OCI-LY3 (cell line): Measurements from ENCODE around the gene TRMT112.

Experiments used
- H2AFZ ChIP-seq: fragments of 200-600, 300-600 bp; shearing (Covaris generic); 2 replicates; pipeline ENCODE4 v1.6.0; 2014; ENCODE audit warnings: antibody characterized with exemption, low read depth, low read length
- H3K27ac ChIP-seq: fragments of 200-600, 300-600 bp; sonication (generic); 2 replicates; pipeline ENCODE4 v1.5.1; 2014; ENCODE audit warnings: mild to moderate bottlenecking, low read length, moderate library complexity, mixed read lengths
- H3K27me3 ChIP-seq: fragments of 200-600, 300-600 bp; sonication (generic); 2 replicates; pipeline ENCODE4 v1.6.1; 2014; ENCODE audit warnings: low read depth, low read length, mixed read lengths
- H3K36me3 ChIP-seq: fragments of 200-600, 300-600 bp; sonication (generic); replicated peaks from 2 replicates; pipeline ENCODE3; 2014; ENCODE audit warnings: low read depth, low read length, mixed read lengths
- H3K4me1 ChIP-seq: fragments of 300-600, 200-600 bp; sonication (generic); 2 replicates; pipeline ENCODE4 v1.6.1; 2014; ENCODE audit warnings: low read length, mixed read lengths
- H3K4me2 ChIP-seq: fragments of 200-600, 300-600 bp; sonication (generic); 2 replicates; pipeline ENCODE4 v1.6.1; 2014; ENCODE audit warnings: low read length, mixed read lengths
- H3K4me3 ChIP-seq: fragments of 300-600, 200-600 bp; sonication (generic); 2 replicates; pipeline ENCODE4 v1.5.1; 2014; ENCODE audit warnings: antibody characterized with exemption, mild to moderate bottlenecking, low read length, moderate library complexity
- H3K79me2 ChIP-seq: fragments of 300-600, 200-600 bp; shearing (Covaris generic); 2 replicates; pipeline ENCODE4 v1.6.1; 2014; ENCODE audit warnings: mild to moderate bottlenecking, low read length, mixed read lengths
- H3K9ac ChIP-seq: fragments of 300-600, 200-600 bp; shearing (Covaris generic); 2 replicates; pipeline ENCODE4 v1.6.0; 2014; ENCODE audit warnings: mild to moderate bottlenecking, low read length, moderate library complexity
- H3K9me3 ChIP-seq: fragments of 200-600, 300-600 bp; shearing (Covaris generic); 2 replicates; pipeline ENCODE4 v1.6.1; 2014; ENCODE audit warnings: low read length, mixed read lengths; ENCODE audit not compliant: insufficient read depth
- H4K20me1 ChIP-seq: fragments of 200-600, 300-600 bp; sonication (generic); 2 replicates; pipeline ENCODE4 v1.6.1; 2016; ENCODE audit warnings: low read length, mixed read lengths; ENCODE audit not compliant: insufficient read depth
- EZH2phosphoT487 ChIP-seq: fragments of 200-600 bp; shearing (Covaris generic); IDR thresholded peaks from 2 replicates; pipeline ENCODE4 v1.6.1; 2018; ENCODE audit warnings: antibody characterized with exemption, mixed run types, low read depth
- TF ChIP-seq, protein P1 (sequence below): fragments of 200-600, 300-600 bp; sonication (generic); IDR thresholded peaks from 2 replicates; pipeline ENCODE4 v1.5.1; 2014; ENCODE audit warnings: antibody characterized with exemption, low read length, low read depth

TRMT112 gene

DNA sequence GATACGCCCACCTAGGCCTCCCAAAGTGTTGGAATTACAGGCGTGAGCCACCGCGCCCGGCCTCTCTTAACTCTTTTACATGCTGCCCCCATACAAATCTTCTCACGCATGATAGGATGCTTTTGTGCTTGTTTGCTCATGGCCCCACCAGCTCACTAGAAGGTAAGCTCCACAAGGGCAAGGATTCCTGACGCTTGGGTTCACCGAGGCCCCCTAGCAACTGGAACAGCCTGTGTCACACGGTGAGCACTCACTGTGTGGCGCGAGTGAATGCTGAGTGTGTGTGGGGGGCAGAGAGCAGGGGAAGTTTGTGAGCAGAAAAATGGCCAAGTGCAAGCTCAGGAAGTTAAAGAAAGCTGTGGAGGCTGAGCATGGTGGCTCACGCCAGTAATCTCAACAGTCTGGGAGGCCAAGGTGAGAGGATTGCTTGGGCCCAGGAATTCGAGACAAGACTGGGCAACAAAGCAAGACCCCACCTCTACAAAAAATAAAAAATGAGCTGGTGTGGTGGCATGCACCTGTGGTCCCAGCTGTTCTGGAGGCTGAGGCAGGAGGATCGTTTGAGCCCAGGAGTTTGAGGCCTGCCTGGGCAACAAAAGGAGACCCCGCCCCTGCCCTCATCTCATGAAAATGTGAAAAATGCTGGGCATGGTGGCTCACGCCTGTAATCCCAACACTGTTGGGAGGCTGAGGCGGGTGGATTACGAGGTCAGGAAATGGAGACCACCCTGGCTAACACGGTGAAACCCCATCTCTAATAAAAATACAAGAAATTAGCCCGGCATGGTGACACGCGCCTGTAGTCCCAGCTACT, 35.2 kb downstream of the TRMT112 start:
- H3K4me3 ChIP-seq = no peak overlapping the region
- TF ChIP-seq EZH2phosphoT487 = no peak
- TF ChIP-seq, protein P1, sequence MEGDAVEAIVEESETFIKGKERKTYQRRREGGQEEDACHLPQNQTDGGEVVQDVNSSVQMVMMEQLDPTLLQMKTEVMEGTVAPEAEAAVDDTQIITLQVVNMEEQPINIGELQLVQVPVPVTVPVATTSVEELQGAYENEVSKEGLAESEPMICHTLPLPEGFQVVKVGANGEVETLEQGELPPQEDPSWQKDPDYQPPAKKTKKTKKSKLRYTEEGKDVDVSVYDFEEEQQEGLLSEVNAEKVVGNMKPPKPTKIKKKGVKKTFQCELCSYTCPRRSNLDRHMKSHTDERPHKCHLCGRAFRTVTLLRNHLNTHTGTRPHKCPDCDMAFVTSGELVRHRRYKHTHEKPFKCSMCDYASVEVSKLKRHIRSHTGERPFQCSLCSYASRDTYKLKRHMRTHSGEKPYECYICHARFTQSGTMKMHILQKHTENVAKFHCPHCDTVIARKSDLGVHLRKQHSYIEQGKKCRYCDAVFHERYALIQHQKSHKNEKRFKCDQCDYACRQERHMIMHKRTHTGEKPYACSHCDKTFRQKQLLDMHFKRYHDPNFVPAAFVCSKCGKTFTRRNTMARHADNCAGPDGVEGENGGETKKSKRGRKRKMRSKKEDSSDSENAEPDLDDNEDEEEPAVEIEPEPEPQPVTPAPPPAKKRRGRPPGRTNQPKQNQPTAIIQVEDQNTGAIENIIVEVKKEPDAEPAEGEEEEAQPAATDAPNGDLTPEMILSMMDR = no peak
- no peaks in the 10 kb centered on the region for H3K27me3 ChIP-seq
- H3K9ac ChIP-seq = no peak overlapping the region
- H3K79me2 ChIP-seq = peaks cover 10% of the 10 kb centered on the region; the same call in 1 of the 2 replicates
- no peaks in the 10 kb centered on the region for H4K20me1 ChIP-seq
- H2AFZ ChIP-seq = no peak overlapping the region
- H3K27ac ChIP-seq = no peak overlapping the region
- H3K4me2 ChIP-seq = no peak overlapping the region
- H3K9me3 ChIP-seq = no peaks in the 10 kb centered on the region
- peaks cover 12% of the 10 kb centered on the region for H3K4me1 ChIP-seq
- peaks cover 13% of the 10 kb centered on the region for H3K36me3 ChIP-seq

DNA sequence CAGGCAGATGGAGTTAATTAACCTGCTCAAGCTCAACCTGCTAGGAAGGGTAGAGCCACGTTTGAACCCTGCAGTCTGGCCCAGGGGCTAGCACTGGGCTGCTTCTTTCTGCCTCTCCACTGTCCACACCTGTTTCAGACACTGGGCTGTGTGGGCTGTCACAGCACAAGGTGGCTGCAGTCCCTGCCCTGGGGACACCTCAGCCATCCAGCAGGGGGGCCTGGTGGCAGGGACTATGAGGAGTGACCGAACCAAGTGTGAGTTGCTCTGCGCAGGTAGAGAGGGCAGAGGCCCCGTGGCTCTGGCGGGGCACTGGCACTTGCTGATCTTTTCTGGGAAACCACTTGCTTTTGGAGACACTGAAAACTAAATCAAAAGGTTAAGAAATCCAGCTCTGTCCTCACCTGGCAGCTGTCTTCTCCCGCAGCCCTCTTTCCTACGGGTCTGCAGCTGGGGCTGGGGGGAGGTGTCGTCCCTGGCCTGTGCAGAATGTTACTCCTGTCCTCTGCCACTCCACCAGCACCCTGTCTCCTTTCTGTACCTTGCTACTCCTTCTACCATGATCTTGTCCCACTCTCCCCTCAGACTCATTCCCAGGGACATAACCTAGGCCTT, 38.7 kb downstream of the TRMT112 start:
- no peak overlapping the region for H3K4me2 ChIP-seq
- peaks cover 18% of the 10 kb centered on the region for H3K36me3 ChIP-seq
- H3K9me3 ChIP-seq = no peaks in the 10 kb centered on the region
- H4K20me1 ChIP-seq = no peaks in the 10 kb centered on the region
- H3K79me2 ChIP-seq = peaks cover 5% of the 10 kb centered on the region; the same call in 1 of the 2 replicates
- peaks cover 13% of the 10 kb centered on the region; the same call in 1 of the 2 replicates for H3K4me1 ChIP-seq
- H3K4me3 ChIP-seq = no peak overlapping the region
- H3K9ac ChIP-seq = no peak overlapping the region
- H3K27ac ChIP-seq = no peak overlapping the region
- no peaks in the 10 kb centered on the region for H3K27me3 ChIP-seq
- H2AFZ ChIP-seq = no peak overlapping the region
- TF ChIP-seq EZH2phosphoT487 = no peak
- TF ChIP-seq, protein P1 = no peak

DNA sequence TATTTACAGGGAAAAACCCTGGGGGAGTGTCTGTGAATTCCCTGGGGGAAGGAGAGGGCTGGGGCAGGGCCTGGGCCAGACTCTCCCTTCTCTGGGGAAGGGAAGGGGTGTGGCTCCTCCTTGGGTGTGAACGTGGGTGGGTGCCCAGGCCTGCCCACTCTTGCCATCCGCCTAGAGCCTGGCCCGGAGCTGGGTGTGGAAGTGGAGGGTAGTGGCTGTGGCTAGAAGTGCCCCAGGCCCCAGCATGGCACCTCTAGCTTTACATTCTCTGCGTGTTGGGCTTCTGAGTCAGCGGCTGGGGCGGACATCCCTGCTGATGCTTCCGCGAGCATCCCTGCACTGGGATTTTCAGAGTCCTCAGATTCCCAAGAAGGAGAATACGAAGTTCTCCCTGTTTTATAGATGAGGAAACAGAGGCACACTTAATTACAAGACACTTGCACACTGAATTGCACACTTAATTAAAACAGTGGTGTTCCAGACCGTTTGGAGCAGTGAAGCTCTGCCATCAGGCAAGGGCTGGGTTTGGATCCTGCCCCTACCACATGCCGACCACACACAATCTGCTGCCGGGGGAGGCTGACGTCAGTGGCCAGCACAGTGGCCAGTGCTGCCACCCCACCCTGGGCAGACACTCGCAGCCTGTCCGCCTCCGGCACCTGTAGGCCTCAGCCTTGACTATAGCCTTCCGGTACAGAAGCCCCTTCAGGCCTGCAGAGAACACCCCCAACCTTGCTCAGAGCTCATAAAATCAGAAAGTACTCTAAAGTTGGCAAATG, 40.5 kb downstream of the TRMT112 start:
- H3K9ac ChIP-seq = no peak overlapping the region
- TF ChIP-seq, protein P1 = no peak
- TF ChIP-seq EZH2phosphoT487 = no peak
- H3K36me3 ChIP-seq = peaks cover 12% of the 10 kb centered on the region
- peaks cover 9% of the 10 kb centered on the region for H3K79me2 ChIP-seq
- H3K4me1 ChIP-seq = peaks cover 19% of the 10 kb centered on the region; the same call in 1 of the 2 replicates
- H2AFZ ChIP-seq = no peak overlapping the region
- H3K4me2 ChIP-seq = no peak overlapping the region
- H4K20me1 ChIP-seq = no peaks in the 10 kb centered on the region
- H3K27me3 ChIP-seq = no peaks in the 10 kb centered on the region
- no peak overlapping the region for H3K27ac ChIP-seq
- H3K9me3 ChIP-seq = no peaks in the 10 kb centered on the region
- no peak overlapping the region for H3K4me3 ChIP-seq

DNA sequence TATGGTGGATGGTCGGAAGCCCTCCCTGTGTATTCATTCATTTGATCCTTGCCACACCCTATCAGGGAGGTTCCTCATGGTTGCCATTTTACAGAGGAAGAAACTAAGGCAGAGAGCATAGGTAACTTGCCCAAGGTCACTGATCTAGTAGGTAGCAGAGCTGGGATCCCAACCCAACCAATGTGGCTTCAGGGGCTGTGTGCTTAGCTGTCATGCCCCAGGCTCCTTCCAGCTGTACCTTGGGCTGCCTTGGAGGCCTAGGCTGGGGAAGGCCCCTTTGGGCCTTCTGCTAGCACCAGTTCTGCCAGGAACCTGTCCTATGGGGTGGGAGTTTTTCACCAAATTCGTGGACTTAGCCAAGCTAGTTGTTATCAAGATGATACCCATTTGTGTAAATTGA, 41.5 kb downstream of the TRMT112 start:
- peaks cover 21% of the 10 kb centered on the region; the same call in 1 of the 2 replicates for H3K4me1 ChIP-seq
- H3K9ac ChIP-seq = no peak overlapping the region
- no peak overlapping the region for H2AFZ ChIP-seq
- H3K79me2 ChIP-seq = peaks cover 13% of the 10 kb centered on the region
- no peak overlapping the region for H3K27ac ChIP-seq
- H3K4me2 ChIP-seq = no peak overlapping the region
- no peaks in the 10 kb centered on the region for H4K20me1 ChIP-seq
- no peak for TF ChIP-seq EZH2phosphoT487
- TF ChIP-seq, protein P1 = no peak
- peaks cover 12% of the 10 kb centered on the region for H3K36me3 ChIP-seq
- H3K4me3 ChIP-seq = no peak overlapping the region
- no peaks in the 10 kb centered on the region for H3K9me3 ChIP-seq
- no peaks in the 10 kb centered on the region for H3K27me3 ChIP-seq
